GM19397 (cell line): ENCODE data around the gene PIK3C2G.

Experiments
- ATAC-seq: cut with Tn5 transposase; IDR thresholded peaks from one replicate; pipeline ENCODE4 v1.9.1; 2021; ENCODE audit warnings: mild to moderate bottlenecking, moderate library complexity; ENCODE audit not compliant: unreplicated experiment

The PIK3C2G gene

GRCh38 chr12:18402872-18403611, 141.7 kb downstream of the PIK3C2G start:
- ATAC-seq: no peak

GRCh38 chr12:18411453-18411852, 150.1 kb downstream of the PIK3C2G start:
- ATAC-seq: no peak

GRCh38 chr12:18414671-18415070, 153.4 kb downstream of the PIK3C2G start:
- ATAC-seq: no peak

- no peak for ATAC-seq
Observed at GRCh38 chr12:18415227-18415626, 153.9 kb downstream of the PIK3C2G start.

- ATAC-seq: no peak
Observed at GRCh38 chr12:18416412-18416811, 155.1 kb downstream of the PIK3C2G start.

GRCh38 chr12:18419311-18419710, 158.0 kb downstream of the PIK3C2G start:
- ATAC-seq: no peak

DNA sequence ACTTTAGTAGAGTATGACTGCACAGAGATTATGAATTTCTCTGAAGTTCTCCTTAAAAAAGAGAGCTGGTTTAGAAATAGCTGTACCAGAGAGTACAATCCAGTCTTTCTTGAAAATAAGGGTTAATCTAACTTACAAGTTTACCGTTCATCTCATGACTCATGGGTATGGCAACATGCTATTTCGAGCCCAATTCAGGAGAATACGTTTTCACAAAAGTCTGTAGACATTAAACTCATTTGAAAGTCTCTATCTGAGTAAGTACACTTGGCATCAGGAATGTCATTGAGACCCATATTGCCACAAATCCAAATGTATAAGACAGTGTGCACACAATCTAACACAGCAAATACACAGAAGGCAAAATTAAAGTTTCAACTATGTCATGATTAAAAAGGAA, 160.5 kb downstream of the PIK3C2G start:
- ATAC-seq: no peak

GRCh38 chr12:18422871-18423270, 161.6 kb downstream of the PIK3C2G start:
- no peak for ATAC-seq

DNA sequence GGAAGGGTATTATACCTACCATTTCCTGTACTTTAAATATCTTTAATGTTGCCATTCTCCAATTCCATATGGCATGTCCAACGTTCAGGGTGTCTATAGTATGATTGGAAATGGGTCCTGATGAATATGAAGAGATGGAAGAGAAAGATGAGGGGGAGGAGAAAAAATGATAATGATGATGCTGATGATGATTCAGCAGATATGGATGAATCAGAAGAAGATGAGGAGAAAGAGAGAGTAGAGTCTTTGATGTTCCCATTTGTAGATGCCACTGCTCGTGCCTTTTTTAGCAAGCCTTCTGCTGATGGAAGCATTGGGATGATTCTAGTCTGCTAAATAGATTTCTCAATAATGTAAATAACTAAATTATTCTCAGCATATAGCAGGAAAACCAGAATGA, 163.5 kb downstream of the PIK3C2G start:
- no peak for ATAC-seq

GRCh38 chr12:18427520-18427919, 166.2 kb downstream of the PIK3C2G start:
- ATAC-seq: no peak

DNA sequence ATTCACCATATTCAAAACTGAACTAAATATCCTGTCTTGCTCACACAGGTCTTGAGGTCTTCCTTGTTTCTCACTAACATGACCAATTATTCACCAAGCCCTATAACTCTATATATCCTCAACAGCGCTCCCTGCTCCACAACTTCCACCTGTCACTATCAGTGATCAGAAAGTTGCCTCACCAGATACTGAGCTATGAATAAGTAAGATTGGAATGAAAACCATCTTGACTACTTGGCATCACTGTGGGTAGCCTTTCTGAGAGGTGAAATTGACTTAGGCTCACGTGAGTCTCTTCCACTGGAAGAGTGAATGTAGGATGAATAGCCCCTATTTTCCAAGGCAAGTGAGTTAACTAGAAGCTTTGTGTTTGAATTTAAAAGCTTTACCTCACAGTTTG, 167.1 kb downstream of the PIK3C2G start:
- ATAC-seq: no peak

GRCh38 chr12:18429366-18429765, 168.0 kb downstream of the PIK3C2G start:
- ATAC-seq: no peak

GRCh38 chr12:18430425-18431048, 169.2 kb downstream of the PIK3C2G start:
- no peak for ATAC-seq

GRCh38 chr12:18431771-18432170, 170.5 kb downstream of the PIK3C2G start:
- ATAC-seq: no peak

- no peak for ATAC-seq
Observed at GRCh38 chr12:18432206-18432605, 170.9 kb downstream of the PIK3C2G start.

- ATAC-seq: no peak
Observed at GRCh38 chr12:18436170-18436569, 174.9 kb downstream of the PIK3C2G start.

DNA sequence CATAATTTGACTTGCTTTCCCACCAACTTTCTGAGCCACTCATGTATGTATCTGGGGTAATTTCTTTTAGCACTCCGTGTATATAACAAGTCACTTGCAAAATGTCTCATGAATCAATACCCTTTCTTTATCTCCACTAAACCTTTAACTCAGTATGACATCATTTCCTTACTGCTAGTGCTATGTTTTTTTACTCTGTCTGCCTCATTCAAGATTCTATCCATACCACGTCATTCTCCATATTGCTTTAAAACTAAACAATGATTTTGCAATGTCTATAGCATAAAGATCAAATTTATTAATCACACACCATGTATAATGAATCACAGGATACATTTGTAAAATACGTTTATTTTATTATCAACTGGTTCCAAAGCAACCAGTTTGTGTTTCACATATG, 178.2 kb downstream of the PIK3C2G start:
- no peak for ATAC-seq

DNA sequence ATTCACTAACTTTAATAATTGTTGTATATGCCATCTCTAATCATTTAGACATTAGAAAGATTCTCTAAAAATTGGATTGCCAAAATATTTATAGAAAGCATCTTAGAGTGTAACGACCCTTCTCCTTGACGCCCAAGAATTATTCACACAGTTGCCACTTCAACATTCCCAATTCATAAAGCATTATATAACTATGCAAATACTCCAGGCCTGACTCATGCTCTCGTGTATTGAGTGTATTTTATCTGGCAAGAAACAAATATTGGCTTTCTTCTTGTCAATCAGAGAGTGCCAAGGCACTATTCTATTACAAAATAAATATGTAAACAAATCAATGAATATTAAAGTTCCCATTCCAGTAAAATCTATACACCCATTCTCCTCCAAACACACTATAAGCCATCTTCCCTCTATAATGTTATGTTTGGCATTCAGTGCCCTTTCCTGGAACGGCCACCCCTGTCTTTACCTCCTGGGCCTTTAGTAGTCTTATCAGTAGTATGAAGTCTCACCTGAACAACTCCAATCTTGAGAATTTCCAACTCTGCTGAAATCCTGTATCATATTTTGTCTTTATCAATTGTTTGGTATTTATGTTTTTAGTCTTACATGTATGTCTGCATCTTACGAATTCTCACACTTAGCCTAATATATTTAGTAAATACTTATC, 182.6 kb downstream of the PIK3C2G start:
- ATAC-seq: no peak

DNA sequence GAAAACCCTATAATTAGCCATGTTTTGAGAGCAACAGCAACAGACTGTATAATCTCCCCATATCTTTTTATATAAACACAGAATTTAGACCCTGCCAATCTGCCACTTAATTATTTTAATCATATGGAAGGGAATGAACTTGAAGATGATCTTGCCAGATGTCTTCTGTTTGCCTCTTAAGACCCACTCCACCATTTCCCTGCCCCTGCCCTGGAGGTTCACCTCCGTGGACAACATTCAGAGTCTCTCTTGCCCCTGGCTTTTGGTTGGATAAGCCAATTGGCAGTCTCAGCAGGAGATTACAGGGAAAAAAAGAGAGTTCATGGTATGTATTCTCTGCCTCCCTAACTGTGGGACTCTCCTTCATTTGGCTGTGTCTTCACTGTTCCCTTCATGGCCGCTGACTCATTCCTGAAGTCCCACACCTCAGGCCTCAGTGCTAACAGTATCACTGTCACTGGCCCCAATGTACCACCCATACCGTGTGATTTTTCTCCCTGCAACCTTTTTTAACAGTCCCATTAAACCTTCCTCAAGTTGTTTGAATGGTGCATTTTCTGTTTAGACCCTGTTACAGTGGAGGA, 184.8 kb downstream of the PIK3C2G start:
- ATAC-seq: no peak

DNA sequence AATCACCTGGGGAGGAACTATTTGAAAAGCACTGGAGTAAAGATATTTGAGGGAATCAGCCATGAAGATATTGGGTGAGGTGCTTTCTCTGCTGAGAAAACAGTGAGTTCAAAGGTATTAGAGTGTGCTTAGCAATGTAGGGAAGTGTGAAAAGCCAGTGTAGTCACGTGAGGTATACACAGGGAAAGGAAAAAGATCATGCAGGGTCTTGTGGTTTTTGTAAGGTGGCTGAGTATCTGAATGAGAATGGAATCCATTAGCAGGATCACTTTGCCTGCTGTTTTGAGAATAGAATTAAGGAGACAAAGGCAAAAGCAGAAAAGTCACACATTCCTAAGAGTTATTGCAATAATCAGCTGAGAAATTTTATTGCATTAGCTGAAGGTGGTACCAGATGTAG, 193.0 kb downstream of the PIK3C2G start:
- ATAC-seq: no peak

DNA sequence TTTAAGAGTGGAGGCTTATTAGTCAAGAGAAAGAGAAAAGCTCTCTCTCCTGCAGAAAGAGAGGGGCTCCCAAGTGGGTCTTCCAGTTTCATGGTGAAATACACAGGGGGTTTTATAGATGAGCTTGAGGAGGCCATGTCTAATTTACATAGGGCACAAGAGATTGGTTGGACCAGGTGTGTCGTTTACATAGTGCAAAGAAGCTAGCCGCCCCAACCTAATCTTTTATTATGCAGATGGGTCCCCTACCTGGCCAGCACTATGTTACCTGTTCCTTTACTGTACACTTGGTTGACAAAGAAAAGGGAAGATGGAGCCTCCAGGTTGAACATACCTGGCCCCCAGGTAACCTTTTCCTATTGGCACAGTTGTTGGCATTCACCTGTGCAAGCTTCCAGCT, 195.0 kb downstream of the PIK3C2G start:
- ATAC-seq: no peak

DNA sequence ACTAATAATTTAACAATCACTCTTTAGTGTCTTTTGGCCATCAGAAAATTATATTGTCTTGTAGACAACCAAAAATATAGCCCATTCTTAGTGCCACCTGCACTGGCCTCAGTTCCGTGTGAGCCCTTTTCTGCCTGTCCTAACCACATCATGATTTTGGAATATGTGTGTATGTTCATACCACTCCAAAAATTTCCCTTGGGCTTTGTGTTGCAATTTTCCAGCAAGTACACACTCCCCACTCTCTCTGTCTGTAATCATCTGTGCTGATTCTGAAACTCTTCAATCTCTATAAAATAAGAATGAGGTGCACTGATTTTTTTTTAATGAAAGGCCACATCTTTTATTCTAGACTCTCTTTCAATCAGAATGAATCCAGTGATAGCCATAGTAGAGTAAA, 196.0 kb downstream of the PIK3C2G start:
- ATAC-seq: no peak
